ENCODE measurements around the gene COMMD2.

DNA sequence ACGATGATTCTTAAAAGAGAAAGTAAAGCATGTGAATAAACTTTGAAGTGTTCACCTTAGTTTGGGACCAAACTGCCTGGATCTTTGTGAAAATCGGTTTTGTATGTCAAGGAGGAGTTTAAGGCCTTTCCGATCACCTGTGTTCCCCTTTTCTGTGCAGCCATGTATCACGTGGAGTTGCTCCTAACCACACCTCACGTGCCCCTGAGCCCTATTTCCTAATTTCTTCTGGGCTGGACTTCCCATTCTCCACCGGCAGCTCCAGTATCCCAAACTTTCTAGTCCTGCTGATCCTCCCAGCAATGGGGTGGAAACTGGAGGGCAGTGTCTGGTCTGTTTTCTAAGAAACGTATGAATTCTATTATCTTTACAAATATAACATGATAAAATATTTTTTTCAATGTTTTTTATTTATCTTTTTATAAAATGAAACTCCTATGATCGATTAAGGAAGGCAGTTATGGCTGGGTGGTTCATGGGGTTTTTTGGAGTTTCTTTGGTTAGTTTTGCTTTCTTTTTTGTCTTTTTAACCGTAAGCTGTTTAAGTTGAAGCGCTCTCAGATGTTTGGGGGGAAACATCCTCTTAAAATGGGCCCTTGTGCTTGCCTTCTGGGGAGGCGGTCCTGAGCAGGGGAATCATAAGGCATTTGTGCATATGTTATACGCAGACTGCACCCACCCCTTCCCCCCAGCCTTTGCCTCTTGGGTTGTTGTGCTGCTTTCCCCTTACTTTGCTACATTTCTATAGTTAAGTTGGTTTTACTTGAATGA, 50.9 kb downstream of the COMMD2 start:
- TF ChIP-seq, protein P1, sequence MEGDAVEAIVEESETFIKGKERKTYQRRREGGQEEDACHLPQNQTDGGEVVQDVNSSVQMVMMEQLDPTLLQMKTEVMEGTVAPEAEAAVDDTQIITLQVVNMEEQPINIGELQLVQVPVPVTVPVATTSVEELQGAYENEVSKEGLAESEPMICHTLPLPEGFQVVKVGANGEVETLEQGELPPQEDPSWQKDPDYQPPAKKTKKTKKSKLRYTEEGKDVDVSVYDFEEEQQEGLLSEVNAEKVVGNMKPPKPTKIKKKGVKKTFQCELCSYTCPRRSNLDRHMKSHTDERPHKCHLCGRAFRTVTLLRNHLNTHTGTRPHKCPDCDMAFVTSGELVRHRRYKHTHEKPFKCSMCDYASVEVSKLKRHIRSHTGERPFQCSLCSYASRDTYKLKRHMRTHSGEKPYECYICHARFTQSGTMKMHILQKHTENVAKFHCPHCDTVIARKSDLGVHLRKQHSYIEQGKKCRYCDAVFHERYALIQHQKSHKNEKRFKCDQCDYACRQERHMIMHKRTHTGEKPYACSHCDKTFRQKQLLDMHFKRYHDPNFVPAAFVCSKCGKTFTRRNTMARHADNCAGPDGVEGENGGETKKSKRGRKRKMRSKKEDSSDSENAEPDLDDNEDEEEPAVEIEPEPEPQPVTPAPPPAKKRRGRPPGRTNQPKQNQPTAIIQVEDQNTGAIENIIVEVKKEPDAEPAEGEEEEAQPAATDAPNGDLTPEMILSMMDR (conservative IDR thresholded peaks at IDR 0.05; ENCODE audit: low read length), result no peak
- no peak for TF ChIP-seq EZH2phosphoT487 (IDR thresholded peaks at IDR 0.05; ENCODE audit: borderline replicate concordance, low read depth, low read length)

Data from OCI-LY7 (cell line).